Measurements from ENCODE around the gene KPNA4. TPM values are rescaled to one million over a fixed set of nuclear protein-coding genes. Genes with fewer than 3 reads are reported as not detected.
"Not testable (repeated sequence)": the region's sequence is repeated elsewhere in the genome, so short reads cannot be mapped to it uniquely, and the experiment has no call there.

KPNA4 gene
- total RNA-seq, 1 donor from 2014 or later = 24.8 TPM

GRCh38 chr3:160574636-160575035 lies 9.3 kb upstream of the KPNA4 start:
- Histone ChIP-seq H3K36me3 (no peaks in the 10 kb centered on the region), H3K9me3 (no peaks in the 10 kb centered on the region), H3K4me3 (no peak overlapping the region), H3K27ac (no peak overlapping the region), H3K4me1 (no peaks in the 10 kb centered on the region), H3K27me3 (no peaks in the 10 kb centered on the region)
- TF ChIP-seq POLR2AphosphoS5 (IDR thresholded peaks at IDR 0.05; ENCODE audit: insufficient read depth in 1 of 2, low read depth in 1 of 2) = no peak
- no peak for TF ChIP-seq POLR2A (IDR thresholded peaks at IDR 0.05)
- TF ChIP-seq CTCF (IDR thresholded peaks at IDR 0.05) = no peak
- DNase-seq (ENCODE audit: extremely low spot score in 2 of 2) = no peak
- intact Hi-C loops (cut with DNase I) = no loop called here

GRCh38 chr3:160573955-160574525 lies 8.7 kb upstream of the KPNA4 start:
- H3K9me3 ChIP-seq; H3K27ac ChIP-seq; H3K4me1 ChIP-seq; H3K4me3 ChIP-seq; H3K36me3 ChIP-seq; H3K27me3 ChIP-seq; DNase-seq (ENCODE audit: extremely low spot score in 2 of 2); intact Hi-C loops (cut with DNase I): not testable (repeated sequence)

DNA sequence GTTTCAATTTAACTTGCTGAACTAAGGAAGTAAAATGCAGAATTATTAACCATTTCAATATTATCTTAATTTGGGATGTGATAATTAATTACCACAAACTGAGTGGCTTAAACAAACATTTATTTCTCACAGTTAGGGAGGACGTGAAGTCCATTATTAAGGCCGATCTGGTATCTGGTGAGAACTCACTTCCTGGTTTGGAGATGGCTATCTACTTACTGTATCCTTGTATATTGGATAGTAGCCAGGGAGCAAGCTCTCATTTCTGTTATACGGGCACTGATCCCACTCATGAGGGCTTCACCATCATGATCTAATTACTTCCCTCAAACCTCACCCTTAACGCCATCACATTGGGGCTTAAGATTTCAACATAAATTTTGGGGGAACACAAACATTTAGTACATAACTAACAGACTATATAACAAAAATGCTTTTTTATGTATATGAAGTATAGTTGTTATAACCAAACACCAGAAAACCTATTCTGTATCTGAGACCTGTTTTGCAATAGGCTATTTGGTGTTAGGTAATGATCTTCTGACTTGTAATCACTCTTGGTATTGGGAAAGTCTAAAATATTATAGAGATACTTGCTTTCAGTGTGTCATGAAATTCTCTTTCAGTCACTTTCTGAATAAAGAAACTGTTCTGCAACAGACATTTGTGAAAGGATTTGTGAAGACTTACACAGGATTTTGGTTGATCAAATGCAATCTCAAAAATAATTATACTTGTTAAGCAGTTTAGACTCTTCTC lies 4.7 kb upstream of the KPNA4 start:
- intact Hi-C loops (cut with DNase I) = loop anchor here (10.0 kb wide), 1 partner anchor 185 kb away; the partner anchor contains the start of gene PPM1L
- no peaks in the 10 kb centered on the region for H3K27me3 ChIP-seq
- peaks cover 8% of the 10 kb centered on the region for H3K4me1 ChIP-seq
- no peak overlapping the region for H3K27ac ChIP-seq
- no peaks in the 10 kb centered on the region for H3K9me3 ChIP-seq
- no peak for TF ChIP-seq POLR2AphosphoS5 (IDR thresholded peaks at IDR 0.05; ENCODE audit: insufficient read depth in 1 of 2, low read depth in 1 of 2)
- TF ChIP-seq POLR2A (IDR thresholded peaks at IDR 0.05) = no peak
- no peak for TF ChIP-seq CTCF (IDR thresholded peaks at IDR 0.05)
- no peak for DNase-seq (ENCODE audit: extremely low spot score in 2 of 2)
- H3K36me3 ChIP-seq = no peaks in the 10 kb centered on the region
- no peak overlapping the region for H3K4me3 ChIP-seq

DNA sequence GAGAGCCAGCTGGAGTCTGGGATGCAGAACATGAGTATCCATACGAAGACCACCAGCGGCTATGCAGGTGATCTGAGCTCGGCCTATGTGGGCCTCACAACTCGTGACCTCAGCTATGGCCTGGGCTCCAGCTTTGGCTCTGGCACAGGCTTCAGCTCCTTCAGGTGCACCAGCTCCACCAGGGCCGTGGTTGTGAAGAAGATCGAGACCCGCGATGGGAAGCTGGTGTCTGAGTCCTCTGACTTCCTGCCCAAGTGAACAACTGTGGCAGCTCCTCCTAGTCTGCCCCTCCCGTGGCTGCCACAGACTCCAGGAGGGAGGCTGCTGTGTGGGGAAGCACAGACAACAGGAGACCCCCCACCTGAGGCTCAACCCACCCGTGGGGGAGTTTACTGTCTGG lies 3.6 kb upstream of the KPNA4 start:
- no peak for TF ChIP-seq CTCF (IDR thresholded peaks at IDR 0.05)
- TF ChIP-seq POLR2AphosphoS5 (IDR thresholded peaks at IDR 0.05; ENCODE audit: insufficient read depth in 1 of 2, low read depth in 1 of 2) = no peak
- no peak for TF ChIP-seq POLR2A (IDR thresholded peaks at IDR 0.05)
- no peaks in the 10 kb centered on the region for H3K27me3 ChIP-seq
- H3K4me3 ChIP-seq = no peak overlapping the region
- peaks cover 13% of the 10 kb centered on the region for H3K4me1 ChIP-seq
- no peak overlapping the region for H3K27ac ChIP-seq
- intact Hi-C loops (cut with DNase I) = loop anchor here (10.0 kb wide), 1 partner anchor 186 kb away; the partner anchor contains the start of gene PPM1L
- H3K36me3 ChIP-seq = no peaks in the 10 kb centered on the region
- no peaks in the 10 kb centered on the region for H3K9me3 ChIP-seq
- no peak for DNase-seq (ENCODE audit: extremely low spot score in 2 of 2)

GRCh38 chr3:160567774-160568173 lies 2.4 kb upstream of the KPNA4 start:
- Histone ChIP-seq H3K36me3 (no peaks in the 10 kb centered on the region), H3K4me1 (peaks cover 25% of the 10 kb centered on the region), H3K4me3 (no peak overlapping the region), H3K27ac (no peak overlapping the region), H3K9me3 (no peaks in the 10 kb centered on the region), H3K27me3 (no peaks in the 10 kb centered on the region)
- no peak for DNase-seq (ENCODE audit: extremely low spot score in 2 of 2)
- intact Hi-C loops (cut with DNase I) = loop anchor here (10.0 kb wide), 1 partner anchor 187 kb away; the partner anchor contains the start of gene PPM1L
- no peak for TF ChIP-seq POLR2A (IDR thresholded peaks at IDR 0.05)
- no peak for TF ChIP-seq POLR2AphosphoS5 (IDR thresholded peaks at IDR 0.05; ENCODE audit: insufficient read depth in 1 of 2, low read depth in 1 of 2)
- TF ChIP-seq CTCF (IDR thresholded peaks at IDR 0.05) = no peak
